ENCODE measurements around the gene PTAFR. TPM values are rescaled to one million over a fixed set of nuclear protein-coding genes. Genes with fewer than 3 reads are reported as not detected.

PTAFR gene
- total RNA-seq, 2 donors from 2014 or later: 0.58 to 0.77 TPM

- H3K4me1 Mint-ChIP-seq: no peaks in the 10 kb centered on the region
- Histone ChIP-seq H3K27ac (ENCODE audit: low read depth, low read length) (no peak overlapping the region), H3K9me3 (ENCODE audit: control insufficient read depth, low read length) (no peaks in the 10 kb centered on the region), H3K9ac (ENCODE audit: extremely low read depth, low read length, poor library complexity, severe bottlenecking) (no peak overlapping the region), H3K4me3 (ENCODE audit: low read length) (no peak overlapping the region), H3K27me3 (ENCODE audit: control insufficient read depth, insufficient read depth, low read length, poor library complexity, severe bottlenecking) (no peaks in the 10 kb centered on the region), H3K4me1 (ENCODE audit: control insufficient read depth, insufficient read depth, low read length) (no peaks in the 10 kb centered on the region), H3K36me3 (ENCODE audit: control insufficient read depth, insufficient read depth, low read length) (no peaks in the 10 kb centered on the region)
- H3K36me3 Mint-ChIP-seq (ENCODE audit: low read depth): no peaks in the 10 kb centered on the region
- no peak for TF ChIP-seq CTCF (conservative IDR thresholded peaks at IDR 0.05)
- 90% methylated on average over 2 to 3 of the region's 3 CpGs for WGBS, 2 experiments (ENCODE audit: insufficient coverage in 1 of 2, insufficient read length in 1 of 2)
- no peak overlapping the region for H3K27ac Mint-ChIP-seq
- H3K9me3 Mint-ChIP-seq: no peaks in the 10 kb centered on the region
- H3K4me3 Mint-ChIP-seq: no peak overlapping the region
- peaks cover 4% of the 10 kb centered on the region for H3K27me3 Mint-ChIP-seq (ENCODE audit: insufficient read depth)
- no peak for DNase-seq
These were observed 54.3 kb downstream of the PTAFR start for GRCh38 chr1:28122183-28122582.

GRCh38 chr1:28119556-28119955 is 56.9 kb downstream of the PTAFR start:
- no peaks in the 10 kb centered on the region for H3K9me3 ChIP-seq (ENCODE audit: control insufficient read depth, low read length)
- no peaks in the 10 kb centered on the region for H3K4me1 Mint-ChIP-seq
- 96 to 100% methylated on average over 6 to 8 of the region's 8 CpGs for WGBS, 2 experiments (ENCODE audit: insufficient coverage in 1 of 2, insufficient read length in 1 of 2)

GRCh38 chr1:28118640-28119307 is 57.7 kb downstream of the PTAFR start:
- Histone ChIP-seq H3K4me3 (ENCODE audit: low read length) (no peak overlapping the region), H3K4me1 (ENCODE audit: control insufficient read depth, insufficient read depth, low read length) (no peaks in the 10 kb centered on the region), H3K9ac (ENCODE audit: extremely low read depth, low read length, poor library complexity, severe bottlenecking) (no peak overlapping the region), H3K27me3 (ENCODE audit: control insufficient read depth, insufficient read depth, low read length, poor library complexity, severe bottlenecking) (no peaks in the 10 kb centered on the region), H3K9me3 (ENCODE audit: control insufficient read depth, low read length) (no peaks in the 10 kb centered on the region), H3K27ac (ENCODE audit: low read depth, low read length) (no peak overlapping the region), H3K36me3 (ENCODE audit: control insufficient read depth, insufficient read depth, low read length) (no peaks in the 10 kb centered on the region)
- Mint-ChIP-seq H3K9me3 (no peaks in the 10 kb centered on the region), H3K27me3 (ENCODE audit: insufficient read depth) (peaks cover 4% of the 10 kb centered on the region), H3K4me1 (no peaks in the 10 kb centered on the region), H3K4me3 (no peak overlapping the region), H3K27ac (no peak overlapping the region), H3K36me3 (ENCODE audit: low read depth) (no peaks in the 10 kb centered on the region)
- DNase-seq: no peak
- no peak for TF ChIP-seq CTCF (conservative IDR thresholded peaks at IDR 0.05)
- WGBS, 2 experiments (ENCODE audit: insufficient coverage in 1 of 2, insufficient read length in 1 of 2): 93 to 94% methylated on average over 4 of the region's 5 CpGs

More at GRCh38 chr1:28119556-28119955, 56.9 kb downstream of the PTAFR start:
- TF ChIP-seq CTCF (conservative IDR thresholded peaks at IDR 0.05): no peak
- Mint-ChIP-seq H3K36me3 (ENCODE audit: low read depth) (no peaks in the 10 kb centered on the region), H3K4me3 (no peak overlapping the region), H3K9me3 (no peaks in the 10 kb centered on the region), H3K27ac (no peak overlapping the region), H3K27me3 (ENCODE audit: insufficient read depth) (peaks cover 4% of the 10 kb centered on the region)
- Histone ChIP-seq H3K27me3 (ENCODE audit: control insufficient read depth, insufficient read depth, low read length, poor library complexity, severe bottlenecking) (no peaks in the 10 kb centered on the region), H3K4me1 (ENCODE audit: control insufficient read depth, insufficient read depth, low read length) (no peaks in the 10 kb centered on the region), H3K4me3 (ENCODE audit: low read length) (no peak overlapping the region), H3K27ac (ENCODE audit: low read depth, low read length) (no peak overlapping the region), H3K9ac (ENCODE audit: extremely low read depth, low read length, poor library complexity, severe bottlenecking) (no peak overlapping the region), H3K36me3 (ENCODE audit: control insufficient read depth, insufficient read depth, low read length) (no peaks in the 10 kb centered on the region)
- DNase-seq: no peak

Data from endodermal cell (in vitro differentiated cells).